ENCODE results near the gene FRS3. TPM values are rescaled to one million over a fixed set of nuclear protein-coding genes. Genes with fewer than 3 reads are reported as not detected.

Gene FRS3
- total and polyA plus RNA-seq, 2 of the 8 experiments (the other 6 are each of a cell fraction or from before 2014, with no cell fraction given), result 3.4 to 4.4 TPM

GRCh38 chr6:41732591-41733359 is 46.9 kb downstream of the FRS3 start:
- no peak overlapping the region for H2BK5ac ChIP-seq (ENCODE audit: low read depth, low read length)
- CTCF ChIA-PET (ENCODE audit: partially characterized antibody), result interaction anchor here (0.6 to 5.3 kb wide), 19 partner anchors 10 to 398 kb away, joined by 3 to 37 read pairs (median 5); partner anchors contain the start of gene TOMM6
- no peak overlapping the region for H2AFZ ChIP-seq (ENCODE audit: low read length)
- H3K14ac ChIP-seq (ENCODE audit: insufficient read length), result no peak overlapping the region
- peaks cover 0 to 2% of the 10 kb centered on the region in 2 experiments for H4K20me1 ChIP-seq (replicated peaks in 1 of 2; ENCODE audit: control insufficient read depth in 1 of 2, insufficient read depth in 2 of 2, low read length in 2 of 2)
- no peak overlapping the region for H2AK5ac ChIP-seq (ENCODE audit: low read depth, low read length)
- FAIRE-seq (no peak), DNase-seq (ENCODE audit: low read depth in 1 of 2, low spot score in 2 of 2) (no peak)
- H2BK12ac ChIP-seq (ENCODE audit: low read depth, low read length), result no peak overlapping the region
- H3K79me2 ChIP-seq (ENCODE audit: control insufficient read depth in 1 of 2, insufficient read depth in 2 of 2, low read length in 2 of 2), result no peaks in the 10 kb centered on the region
- H3K23me2 ChIP-seq (ENCODE audit: low read depth, low read length), result peaks cover 9% of the 10 kb centered on the region; the same call in 1 of the 2 replicates
- no peaks in the 10 kb centered on the region for H3K9me3 ChIP-seq (ENCODE audit: insufficient read depth in 2 of 2, low read depth in 1 of 2, low read length in 1 of 2)
- no peaks in the 10 kb centered on the region for H3K36me3 ChIP-seq (ENCODE audit: control insufficient read depth in 2 of 4, insufficient read depth in 4 of 4, low read length in 3 of 4)
- POLR2A ChIA-PET (ENCODE audit: partially characterized antibody), result interaction anchor here (1.6 kb wide), 1 partner anchor 10 kb away, joined by 3 read pairs; no protein-coding TSS in a partner anchor
- H2BK120ac ChIP-seq (replicated peaks; ENCODE audit: low read depth, low read length), result no peak overlapping the region
- no peak overlapping the region for H4K91ac ChIP-seq (replicated peaks; ENCODE audit: insufficient read length, low read length)
- H3K18ac ChIP-seq (ENCODE audit: extremely low read depth, low read length), result no peak overlapping the region; the same call in 1 of the 2 replicates
- H3K23ac ChIP-seq (ENCODE audit: insufficient read length), result no peak overlapping the region
- no peaks in the 10 kb centered on the region for H3K79me1 ChIP-seq (ENCODE audit: low read depth, low read length)
- TF ChIP-seq SIN3A (conservative IDR thresholded peaks at IDR 0.05 in 1 of 2, IDR thresholded peaks at IDR 0.05 in 1 of 2; ENCODE audit: low read depth in 1 of 2, low read length in 2 of 2) (peak in 1 of 2 experiments; percentile 30; a peak in 1 of 4 replicates), CBX8 (IDR thresholded peaks at IDR 0.05; ENCODE audit: borderline replicate concordance, low read depth, low read length) (no peak), ASH2L (IDR thresholded peaks at IDR 0.05; ENCODE audit: low read length) (peak; percentile 13)
- no peak overlapping the region for H4K8ac ChIP-seq (ENCODE audit: extremely low read depth, insufficient read depth, low read length)
- no peak overlapping the region for H3K4ac ChIP-seq (replicated peaks; ENCODE audit: insufficient read length, low read depth, low read length)
- peak overlapping the region; percentile 60 to 74 (median 68); a peak in 5 of 8 replicates for H3K4me3 ChIP-seq (ENCODE audit: extremely low read depth in 1 of 4, insufficient read depth in 2 of 4, low read depth in 3 of 4, low read length in 4 of 4)
- peak overlapping the region; percentile 71 to 93 for H3K4me2 ChIP-seq (ENCODE audit: insufficient read depth in 1 of 2, low read depth in 2 of 2, low read length in 2 of 2)
- peaks cover 0 to 8% (median 5%) of the 10 kb centered on the region in 4 experiments; a peak in 3 of 7 replicates for H3K27me3 ChIP-seq (replicated peaks in 1 of 4; ENCODE audit: control insufficient read depth in 3 of 4, extremely low read depth in 1 of 4, insufficient read depth in 3 of 4, low read length in 3 of 4)
- peaks cover 12 to 42% (median 27%) of the 10 kb centered on the region in 4 experiments for H3K4me1 ChIP-seq (replicated peaks in 1 of 4; ENCODE audit: control insufficient read depth in 3 of 4, insufficient read depth in 4 of 4, low read length in 3 of 4)
- H3K9ac ChIP-seq (replicated peaks in 1 of 4; ENCODE audit: extremely low read depth in 1 of 4, low read depth in 3 of 4, low read length in 3 of 4), result no peak overlapping the region
- no peak overlapping the region for H3K56ac ChIP-seq (replicated peaks; ENCODE audit: insufficient read length, low read depth, low read length)
- no peak overlapping the region for H2BK20ac ChIP-seq (ENCODE audit: low read length)
- no peak overlapping the region for H4K5ac ChIP-seq (ENCODE audit: insufficient read length, low read depth, low read length)
- no peak overlapping the region for H2BK15ac ChIP-seq (ENCODE audit: low read length)
- WGBS, 2 experiments (ENCODE audit: extremely low coverage in 1 of 2, insufficient coverage in 1 of 2, insufficient read length in 1 of 2, insufficient replicate concordance in 2 of 2, low coverage in 1 of 2, low lambda C conversion rate in 2 of 2, missing lambda C conversion rate in 1 of 2), result 49% methylated on average over 8 of the region's 8 CpGs; no CpG with 5 or more reads in 1 of the 2 experiments
- no peak overlapping the region for H3K27ac ChIP-seq (ENCODE audit: low read depth, low read length)
